Neuronal stem cell (in vitro differentiated cells): Measurements from ENCODE around the gene FILIP1L.

Experiments
- DNase-seq: peaks from one replicate; pipeline ENCODE4 v3.0.0-alpha.2; 2013; ENCODE audit warnings: low spot score
- H2AFZ ChIP-seq: one replicate; pipeline ENCODE4 v1.6.1; 2013; ENCODE audit warnings: mild to moderate bottlenecking, low read length, inconsistent platforms
- H2AK5ac ChIP-seq: 2 replicates; pipeline ENCODE4 v1.6.1; 2013; ENCODE audit warnings: low read depth, mild to moderate bottlenecking, inconsistent platforms, low read length, moderate library complexity, mixed read lengths
- H2BK120ac ChIP-seq: 2 replicates; pipeline ENCODE4 v1.6.1; 2013; ENCODE audit warnings: low read depth, mild to moderate bottlenecking, inconsistent platforms, low read length, moderate library complexity, mixed read lengths
- H2BK12ac ChIP-seq: one replicate; pipeline ENCODE4 v1.6.1; 2013; ENCODE audit warnings: low read length, inconsistent platforms
- H2BK15ac ChIP-seq: 2 replicates; pipeline ENCODE4 v1.6.1; 2013; ENCODE audit warnings: mild to moderate bottlenecking, low read length, inconsistent platforms, mixed read lengths
- H2BK5ac ChIP-seq: one replicate; pipeline ENCODE4 v1.6.1; 2013; ENCODE audit warnings: inconsistent platforms, mild to moderate bottlenecking, low read length, moderate library complexity
- H3K14ac ChIP-seq: one replicate; pipeline ENCODE4 v1.6.1; 2013; ENCODE audit warnings: low read length, inconsistent platforms
- H3K18ac ChIP-seq: 2 replicates; pipeline ENCODE4 v1.6.1; 2013; ENCODE audit warnings: low read length, inconsistent platforms
- H3K23ac ChIP-seq: 2 replicates; pipeline ENCODE4 v1.6.1; 2013; ENCODE audit warnings: low read depth, mild to moderate bottlenecking, mixed read lengths, low read length, inconsistent platforms; ENCODE audit not compliant: poor library complexity
- H3K27ac ChIP-seq: replicated peaks from 3 replicates; pipeline ENCODE4 v1.5.1; 2013; ENCODE audit warnings: low read length, inconsistent platforms
- H3K27me3 ChIP-seq, 3 experiments: 2 replicates each; pipeline ENCODE4 v1.6.1; 2013; ENCODE audit warnings: low read length in 3 of 3, mild to moderate bottlenecking in 2 of 3, inconsistent platforms in 1 of 3, low read depth in 1 of 3, mixed read lengths in 1 of 3, moderate library complexity in 1 of 3; ENCODE audit not compliant: control insufficient read depth in 3 of 3, insufficient read depth in 3 of 3
- H3K36me3 ChIP-seq, 2 donors: replicated peaks in 1 of 2; 2 replicates each; pipeline ENCODE4 v1.6.1; 2013; ENCODE audit warnings: low read length in 2 of 2; ENCODE audit not compliant: control insufficient read depth in 2 of 2, insufficient read depth in 2 of 2
- H3K4ac ChIP-seq: 2 replicates; pipeline ENCODE4 v1.6.1; 2013; ENCODE audit warnings: inconsistent platforms, mild to moderate bottlenecking, low read length, moderate library complexity
- H3K4me1 ChIP-seq, 2 donors: 1 replicate in 1 of 2; 2 replicates in 1 of 2; pipeline ENCODE4 v1.6.1; 2013; ENCODE audit warnings: low read length in 2 of 2, low read depth in 1 of 2; ENCODE audit not compliant: control insufficient read depth in 2 of 2, insufficient read depth in 1 of 2
- H3K4me2 ChIP-seq: one replicate; pipeline ENCODE4 v1.6.1; 2013; ENCODE audit warnings: mild to moderate bottlenecking, low read length, inconsistent platforms; ENCODE audit not compliant: insufficient read depth, poor library complexity, severe bottlenecking
- H3K4me3 ChIP-seq, 2 donors: 2 replicates each; pipeline ENCODE4 v1.5.1; 2013; ENCODE audit warnings: low read length in 2 of 2, mild to moderate bottlenecking in 2 of 2, inconsistent platforms in 1 of 2, moderate library complexity in 1 of 2
- H3K79me1 ChIP-seq: one replicate; pipeline ENCODE4 v1.6.1; 2013; ENCODE audit warnings: low read depth, mild to moderate bottlenecking, inconsistent platforms, low read length, moderate library complexity
- H3K9ac ChIP-seq: one replicate; pipeline ENCODE4 v1.6.1; 2013; ENCODE audit warnings: mild to moderate bottlenecking, low read depth, low read length, inconsistent platforms; ENCODE audit not compliant: poor library complexity
- H3K9me3 ChIP-seq, 2 donors: replicated peaks in 1 of 2; 2 replicates each; pipeline versions ENCODE3 to v1.6.1; 2013; ENCODE audit warnings: low read length in 2 of 2, mild to moderate bottlenecking in 2 of 2, inconsistent platforms in 1 of 2, low read depth in 1 of 2, mixed read lengths in 1 of 2, moderate library complexity in 1 of 2; ENCODE audit not compliant: control insufficient read depth in 2 of 2, insufficient read depth in 1 of 2
- H4K8ac ChIP-seq: one replicate; pipeline ENCODE4 v1.6.1; 2013; ENCODE audit warnings: low read depth, mild to moderate bottlenecking, inconsistent platforms, low read length, moderate library complexity
- H4K91ac ChIP-seq: one replicate; pipeline ENCODE4 v1.6.1; 2013; ENCODE audit warnings: low read length, low read depth, mild to moderate bottlenecking, inconsistent platforms; ENCODE audit not compliant: poor library complexity
- WGBS, 2 donors: extraction: QIAGEN DNeasy Blood & Tissue Kit; methylation state at CpG; one replicate each; pipeline ENCODE4 v1.1.7; 2013; ENCODE audit warnings: missing lambda C conversion rate in 2 of 2, mixed read lengths in 1 of 2; ENCODE audit not compliant: insufficient read length in 2 of 2, insufficient replicate concordance in 1 of 2; ENCODE audit errors: extremely low coverage in 2 of 2; 5-methylcytosine and 5-hydroxymethylcytosine counted together

FILIP1L gene

GRCh38 chr3:99852851-99853250, 261.4 kb downstream of the FILIP1L start:
- no peak for DNase-seq
- Histone ChIP-seq H3K9ac (no peak overlapping the region), H3K4me1 (peaks cover 0 to 5% of the 10 kb centered on the region in 2 donors), H3K9me3 (peaks cover 0 to 18% of the 10 kb centered on the region in 2 donors), H3K4me2 (no peak overlapping the region), H2BK12ac (no peak overlapping the region), H3K18ac (no peak overlapping the region), H3K14ac (no peak overlapping the region), H4K91ac (no peak overlapping the region), H3K4me3 (no peak overlapping the region), H2BK15ac (no peak overlapping the region), H3K4ac (no peak overlapping the region), H3K23ac (no peak overlapping the region), H3K27ac (no peak overlapping the region), H2AK5ac (no peak overlapping the region), H4K8ac (no peak overlapping the region), H2BK5ac (no peak overlapping the region), H2BK120ac (no peak overlapping the region), H3K79me1 (no peaks in the 10 kb centered on the region), H2AFZ (no peak overlapping the region), H3K36me3 (peaks cover 0 to 43% of the 10 kb centered on the region in 2 donors), H3K27me3 (no peaks in the 10 kb centered on the region)
- WGBS, 2 donors: no CpG with 5 or more reads among the region's 1 CpG

GRCh38 chr3:99851955-99852354, 262.3 kb downstream of the FILIP1L start:
- H2BK12ac ChIP-seq: no peak overlapping the region
- peaks cover 0 to 35% of the 10 kb centered on the region in 2 donors for H3K36me3 ChIP-seq
- no peak overlapping the region for H3K4ac ChIP-seq
- H3K9me3 ChIP-seq: peaks cover 0 to 18% of the 10 kb centered on the region in 2 donors
- WGBS, 2 donors: no CpG with 5 or more reads among the region's 1 CpG
- no peak overlapping the region for H4K91ac ChIP-seq
- H2BK5ac ChIP-seq: no peak overlapping the region
- H2AFZ ChIP-seq: no peak overlapping the region
- no peak overlapping the region for H3K18ac ChIP-seq
- H3K4me3 ChIP-seq: no peak overlapping the region
- no peak overlapping the region for H4K8ac ChIP-seq
- no peak overlapping the region for H2BK120ac ChIP-seq
- peaks cover 0 to 5% of the 10 kb centered on the region in 2 donors for H3K4me1 ChIP-seq
- H3K23ac ChIP-seq: no peak overlapping the region
- no peak for DNase-seq
- H3K9ac ChIP-seq: no peak overlapping the region
- H3K4me2 ChIP-seq: no peak overlapping the region
- H3K79me1 ChIP-seq: no peaks in the 10 kb centered on the region
- no peak overlapping the region for H3K27ac ChIP-seq
- no peaks in the 10 kb centered on the region for H3K27me3 ChIP-seq
- no peak overlapping the region for H2BK15ac ChIP-seq
- H3K14ac ChIP-seq: no peak overlapping the region
- H2AK5ac ChIP-seq: no peak overlapping the region

GRCh38 chr3:99850608-99851007, 263.7 kb downstream of the FILIP1L start:
- Histone ChIP-seq H3K4me2 (no peak overlapping the region), H2BK12ac (no peak overlapping the region), H3K27ac (no peak overlapping the region), H4K8ac (no peak overlapping the region), H3K36me3 (peaks cover 0 to 30% of the 10 kb centered on the region in 2 donors), H3K23ac (no peak overlapping the region), H2BK5ac (no peak overlapping the region), H3K79me1 (no peaks in the 10 kb centered on the region), H3K4me3 (no peak overlapping the region), H3K4me1 (peaks cover 0 to 2% of the 10 kb centered on the region in 2 donors), H3K9ac (no peak overlapping the region), H3K18ac (no peak overlapping the region), H3K27me3 (no peaks in the 10 kb centered on the region), H3K4ac (no peak overlapping the region), H2AFZ (no peak overlapping the region), H3K9me3 (peaks cover 0 to 18% of the 10 kb centered on the region in 2 donors), H2BK120ac (no peak overlapping the region), H2BK15ac (no peak overlapping the region), H2AK5ac (no peak overlapping the region), H3K14ac (no peak overlapping the region), H4K91ac (no peak overlapping the region)
- no CpG with 5 or more reads among the region's 6 CpGs for WGBS, 2 donors
- no peak for DNase-seq

GRCh38 chr3:99848433-99848832, 265.9 kb downstream of the FILIP1L start:
- Histone ChIP-seq H3K4me3 (no peak overlapping the region), H3K27me3 (no peaks in the 10 kb centered on the region), H3K9ac (no peak overlapping the region), H3K9me3 (peaks cover 0 to 18% of the 10 kb centered on the region in 2 donors), H2BK15ac (no peak overlapping the region), H4K8ac (no peak overlapping the region), H2BK120ac (no peak overlapping the region), H4K91ac (no peak overlapping the region), H3K27ac (no peak overlapping the region), H2AK5ac (no peak overlapping the region), H3K14ac (no peak overlapping the region), H2AFZ (no peak overlapping the region), H3K4me2 (no peak overlapping the region), H3K36me3 (peaks cover 0 to 27% of the 10 kb centered on the region in 2 donors), H2BK12ac (no peak overlapping the region), H3K23ac (no peak overlapping the region), H3K4me1 (peaks cover 3 to 4% of the 10 kb centered on the region in 2 donors), H3K79me1 (no peaks in the 10 kb centered on the region), H3K4ac (no peak overlapping the region), H2BK5ac (no peak overlapping the region), H3K18ac (no peak overlapping the region)
- no CpG with 5 or more reads among the region's 6 CpGs for WGBS, 2 donors
- DNase-seq: no peak
